B cell (primary cell): ENCODE measurements around the gene FBXL13. TPM values are rescaled to one million over a fixed set of nuclear protein-coding genes. Genes with fewer than 3 reads are reported as not detected.

ENCODE experiments used
- ATAC-seq: fragments of 200-7000 bp; cut with Tn5 transposase; one replicate; pipeline ENCODE4 v1.10.0; 2021; ENCODE audit warnings: low read depth, mild to moderate bottlenecking, moderate number of reproducible peaks, moderate library complexity
- CTCF ChIA-PET: fragments of 350-600 bp; sonication (Branson Sonifier 250); formaldehyde crosslinking; loops from one replicate; lab custom pipeline; 2021; ENCODE audit warnings: antibody characterized with exemption, inconsistent platforms; lab: Charles Lee
- POLR2A ChIA-PET: fragments of 350-600 bp; sonication (Branson Sonifier 250); formaldehyde crosslinking; loops from one replicate; lab custom pipeline; 2021; ENCODE audit warnings: antibody characterized with exemption; lab: Charles Lee
- DNase-seq: peaks from one replicate; pipeline ENCODE4 v3.0.0; 2013
- H2AFZ ChIP-seq: 2 replicates; pipeline ENCODE4 v1.6.1; 2012; ENCODE audit warnings: mild to moderate bottlenecking, low read depth, low read length; ENCODE audit not compliant: insufficient read depth, poor library complexity, severe bottlenecking
- H3K27ac ChIP-seq, 2 donors: 1 replicate in 1 of 2; 2 replicates in 1 of 2; pipeline ENCODE4 v1.5.1; 2012 to 2013; ENCODE audit warnings: low read length in 2 of 2, mild to moderate bottlenecking in 2 of 2, moderate library complexity in 1 of 2
- H3K27me3 ChIP-seq, 4 experiments: fragments of 200-600 bp in 1 of 4; sonication (generic) in 1 of 4; replicated peaks in 1 of 4; 1 replicate in 2 of 4; 2 replicates in 2 of 4; pipeline versions ENCODE4 v1.6.1 to v1.7.0; 2013 to 2016; ENCODE audit warnings: low read length in 3 of 4, mild to moderate bottlenecking in 2 of 4, mixed read lengths in 1 of 4, moderate library complexity in 1 of 4; ENCODE audit not compliant: insufficient read depth in 4 of 4, control insufficient read depth in 3 of 4; ENCODE audit errors: control extremely low read depth in 1 of 4
- H3K36me3 ChIP-seq, 2 experiments: replicated peaks in 1 of 2; 1 replicate in 1 of 2; 2 replicates in 1 of 2; pipeline versions ENCODE4 v1.6.1 to v1.7.1; 2013; ENCODE audit warnings: low read length in 1 of 2; ENCODE audit not compliant: insufficient read depth in 2 of 2, control insufficient read depth in 1 of 2; ENCODE audit errors: control extremely low read depth in 1 of 2, extremely low read depth in 1 of 2
- H3K4me1 ChIP-seq, 2 donors: fragments of 200-600 bp in 1 of 2; sonication (generic) in 1 of 2; 1 replicate in 1 of 2; 2 replicates in 1 of 2; pipeline versions ENCODE4 v1.5.1 to v1.6.1; 2013 to 2017; ENCODE audit warnings: low read length in 2 of 2; ENCODE audit not compliant: control insufficient read depth in 2 of 2, insufficient read depth in 2 of 2
- H3K4me2 ChIP-seq: replicated peaks from 2 replicates; pipeline ENCODE3; 2012; ENCODE audit warnings: mild to moderate bottlenecking, low read depth, low read length; ENCODE audit not compliant: poor library complexity, severe bottlenecking
- H3K4me3 ChIP-seq, 5 experiments: fragments of 200-600 bp in 1 of 5; sonication (generic) in 1 of 5; 1 replicate in 3 of 5; 2 replicates in 2 of 5; pipeline versions ENCODE4 v1.5.1 to v1.7.0; 2011 to 2016; ENCODE audit warnings: low read length in 4 of 5, mild to moderate bottlenecking in 4 of 5, low read depth in 2 of 5, control low read depth in 1 of 5, moderate library complexity in 1 of 5; ENCODE audit not compliant: insufficient read depth in 1 of 5; ENCODE audit errors: control extremely low read depth in 1 of 5, extremely low read depth in 1 of 5
- H3K79me2 ChIP-seq: fragments of 200-600 bp; sonication (generic); one replicate; pipeline ENCODE4 v1.6.0; 2016; ENCODE audit warnings: low read length; ENCODE audit not compliant: control insufficient read depth, insufficient read depth
- H3K9ac ChIP-seq: fragments of 200-600 bp; sonication (generic); 2 replicates; pipeline ENCODE4 v1.6.1; 2017; ENCODE audit warnings: mild to moderate bottlenecking, low read length, moderate library complexity
- H3K9me3 ChIP-seq, 3 donors: one replicate each; pipeline versions ENCODE4 v1.6.1 to v1.7.1; 2013; ENCODE audit warnings: low read length in 2 of 3; ENCODE audit not compliant: control insufficient read depth in 2 of 3, insufficient read depth in 1 of 3; ENCODE audit errors: control extremely low read depth in 1 of 3
- H4K20me1 ChIP-seq: 2 replicates; pipeline ENCODE4 v1.6.0; 2012; ENCODE audit warnings: mild to moderate bottlenecking, low read length; ENCODE audit not compliant: insufficient read depth, control insufficient read depth, poor library complexity, severe bottlenecking
- H3K27ac Mint-ChIP-seq: one replicate; pipeline ENCODE4 v1.8.0; 2021; ENCODE audit warnings: mixed read lengths
- H3K27me3 Mint-ChIP-seq: one replicate; pipeline ENCODE4 v1.8.0; 2021; ENCODE audit warnings: mixed read lengths
- H3K4me1 Mint-ChIP-seq: one replicate; pipeline ENCODE4 v1.8.0; 2021; ENCODE audit warnings: mixed read lengths
- H3K4me3 Mint-ChIP-seq: one replicate; pipeline ENCODE4 v1.8.0; 2021; ENCODE audit warnings: mixed read lengths
- H3K9me3 Mint-ChIP-seq: one replicate; pipeline ENCODE4 v1.8.0; 2022; ENCODE audit warnings: mixed read lengths; ENCODE audit not compliant: insufficient read depth
- CTCF ChIP-seq: fragments of 200-600 bp; IDR thresholded peaks from one replicate; pipeline ENCODE4 v1.8.0; 2022; ENCODE audit warnings: antibody characterized with exemption, mild to moderate bottlenecking
- EZH2 ChIP-seq: IDR thresholded peaks from 2 replicates; pipeline ENCODE4 v1.6.1; 2012; ENCODE audit warnings: borderline replicate concordance, low read depth, mild to moderate bottlenecking, moderate library complexity, low read length; ENCODE audit not compliant: insufficient read depth, poor library complexity, severe bottlenecking
- WGBS: methylation state at CpG from one replicate; pipeline ENCODE4 v1.1.5; 2013; ENCODE audit warnings: missing lambda C conversion rate; ENCODE audit not compliant: insufficient coverage; 5-methylcytosine and 5-hydroxymethylcytosine counted together
- intact Hi-C: fragments of 100-400 bp; cut with micrococcal nuclease; formaldehyde crosslinking; loops from one replicate; pipeline ENCODE4 v1.10.0; 2022
- polyA plus RNA-seq: library from polyadenylated mRNA; depleted of rRNA; stranded (reverse); fragments of >200 nt; gene quantifications from 2 replicates; pipeline ENCODE4 v1.2.3, GENCODE V29; 2012
- total RNA-seq, 2 donors: library from RNA; stranded (reverse); fragments of 120-200 nt in 1 of 2; gene quantifications; 1 replicate in 1 of 2; 2 replicates in 1 of 2; pipeline versions ENCODE4 v1.2.3 to v1.2.4, GENCODE V29; 2013 to 2022

FBXL13 gene
- total and polyA plus RNA-seq, 2 donors (not counting 1 experiment from before 2014, with no cell fraction given), result 0.22 to 4.0 TPM

GRCh38 chr7:103077318-103077717 lies 2.7 kb upstream of the FBXL13 start:
- intact Hi-C loops, result loop anchor here (5.0 kb wide), 1 partner anchor 220 kb away; the partner anchor contains the start of gene PMPCB
- H3K4me2 ChIP-seq, result no peak overlapping the region
- H3K27me3 ChIP-seq, result no peaks in the 10 kb centered on the region
- H3K27ac ChIP-seq, result no peak overlapping the region
- no peak overlapping the region for H3K9ac ChIP-seq
- H3K79me2 ChIP-seq, result peaks cover 50% of the 10 kb centered on the region
- Mint-ChIP-seq H3K9me3 (no peaks in the 10 kb centered on the region), H3K4me1 (peaks cover 32% of the 10 kb centered on the region), H3K27ac (no peak overlapping the region), H3K27me3 (no peaks in the 10 kb centered on the region), H3K4me3 (no peak overlapping the region)
- no peaks in the 10 kb centered on the region for H4K20me1 ChIP-seq
- 100% methylated on average over 1 of the region's 3 CpGs for WGBS
- TF ChIP-seq CTCF, result no peak
- TF ChIP-seq EZH2, result no peak
- DNase-seq (no peak), ATAC-seq (no peak)
- H3K4me1 ChIP-seq, result peaks cover 13 to 24% of the 10 kb centered on the region in 2 donors
- CTCF ChIA-PET, result no interaction called here
- H3K4me3 ChIP-seq, result no peak overlapping the region
- no peaks in the 10 kb centered on the region for H3K36me3 ChIP-seq
- no peaks in the 10 kb centered on the region for H3K9me3 ChIP-seq
- H2AFZ ChIP-seq, result no peak overlapping the region
- POLR2A ChIA-PET, result no interaction called here

DNA sequence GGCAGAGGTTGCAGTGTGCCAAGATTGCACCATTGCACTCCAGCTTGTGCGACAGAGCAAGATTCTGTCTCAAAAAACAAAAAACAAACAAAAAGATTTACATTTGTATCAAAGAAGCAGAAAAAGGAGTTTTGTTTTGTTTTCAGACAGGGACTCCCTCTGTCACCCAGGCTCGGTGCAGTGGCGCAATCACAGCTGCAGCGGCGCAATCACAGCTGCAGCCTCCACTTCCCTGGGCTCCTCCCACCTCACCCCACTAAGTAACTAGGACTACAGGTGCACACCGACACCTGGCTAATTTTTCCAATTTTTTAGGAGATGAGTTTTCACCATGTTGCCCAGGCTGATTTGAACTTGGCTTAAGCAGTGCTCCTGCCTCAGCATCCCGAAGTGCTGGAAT lies 2.2 kb upstream of the FBXL13 start:
- Histone ChIP-seq H3K4me2 (no peak overlapping the region), H3K9me3 (no peaks in the 10 kb centered on the region), H2AFZ (no peak overlapping the region), H4K20me1 (no peaks in the 10 kb centered on the region), H3K27me3 (no peaks in the 10 kb centered on the region), H3K27ac (no peak overlapping the region), H3K79me2 (peaks cover 48% of the 10 kb centered on the region), H3K4me3 (no peak overlapping the region), H3K36me3 (no peaks in the 10 kb centered on the region), H3K4me1 (peaks cover 13 to 24% of the 10 kb centered on the region in 2 donors), H3K9ac (no peak overlapping the region)
- TF ChIP-seq EZH2, result no peak
- DNase-seq (no peak), ATAC-seq (no peak)
- Mint-ChIP-seq H3K27ac (no peak overlapping the region), H3K27me3 (no peaks in the 10 kb centered on the region), H3K4me3 (no peak overlapping the region), H3K4me1 (peaks cover 32% of the 10 kb centered on the region), H3K9me3 (no peaks in the 10 kb centered on the region)
- intact Hi-C loops, result loop anchor here (5.0 kb wide), 1 partner anchor 221 kb away; the partner anchor contains the start of gene PMPCB
- WGBS, result 96% methylated on average over 5 of the region's 7 CpGs
- CTCF ChIA-PET, result no interaction called here
- POLR2A ChIA-PET, result no interaction called here
